Liver (tissue), 9 donors: ENCODE results near the gene OR5H1. TPM values are rescaled to one million over a fixed set of nuclear protein-coding genes. Genes with fewer than 3 reads are reported as not detected.

Experiments used
- DNase-seq: peaks from one replicate; pipeline ENCODE4 v3.0.0-alpha.2; 2017; ENCODE audit warnings: low spot score
- H3K27ac ChIP-seq, 2 donors: one replicate each; pipeline ENCODE4 v1.7.0; 2013; ENCODE audit warnings: inconsistent platforms in 2 of 2, low read length in 2 of 2, control low read depth in 1 of 2, low read depth in 1 of 2, mild to moderate bottlenecking in 1 of 2
- H3K27me3 ChIP-seq, 4 donors: one replicate each; pipeline versions ENCODE4 v1.6.1 to v1.7.0; 2013; ENCODE audit warnings: low read length in 3 of 4, inconsistent platforms in 1 of 4, mild to moderate bottlenecking in 1 of 4, moderate library complexity in 1 of 4; ENCODE audit not compliant: control insufficient read depth in 4 of 4, insufficient read depth in 4 of 4
- H3K36me3 ChIP-seq, 4 donors: one replicate each; pipeline versions ENCODE4 v1.6.1 to v1.7.0; 2013; ENCODE audit warnings: low read length in 3 of 4, mild to moderate bottlenecking in 3 of 4, low read depth in 1 of 4, moderate library complexity in 1 of 4; ENCODE audit not compliant: control insufficient read depth in 4 of 4, insufficient read depth in 3 of 4
- H3K4me1 ChIP-seq, 4 donors: one replicate each; pipeline versions ENCODE4 v1.6.1 to v1.7.0; 2013; ENCODE audit warnings: low read length in 3 of 4, mild to moderate bottlenecking in 3 of 4, moderate library complexity in 1 of 4; ENCODE audit not compliant: control insufficient read depth in 4 of 4, insufficient read depth in 4 of 4
- H3K4me3 ChIP-seq, 3 donors: one replicate each; pipeline versions ENCODE4 v1.6.1 to v1.7.0; 2013; ENCODE audit warnings: low read length in 3 of 3, control low read depth in 1 of 3, low read depth in 1 of 3, mild to moderate bottlenecking in 1 of 3
- H3K9ac ChIP-seq, 2 donors: one replicate each; pipeline ENCODE4 v1.7.0; 2013; ENCODE audit warnings: low read length in 2 of 2, mild to moderate bottlenecking in 2 of 2, moderate library complexity in 2 of 2, control low read depth in 1 of 2, low read depth in 1 of 2
- H3K9me3 ChIP-seq, 4 donors: one replicate each; pipeline versions ENCODE4 v1.6.1 to v1.7.0; 2013; ENCODE audit warnings: low read length in 3 of 4; ENCODE audit not compliant: control insufficient read depth in 4 of 4
- EGR1 ChIP-seq, 2 donors: IDR thresholded peaks; 2 replicates each; pipeline ENCODE4 v1.6.1; 2016 to 2018; ENCODE audit warnings: antibody characterized with exemption in 2 of 2, low read depth in 2 of 2
- FOXA1 ChIP-seq: IDR thresholded peaks from 2 replicates; pipeline ENCODE4 v1.6.1; 2016; ENCODE audit warnings: antibody characterized with exemption
- FOXA2 ChIP-seq: IDR thresholded peaks from 2 replicates; pipeline ENCODE4 v1.6.1; 2016; ENCODE audit warnings: antibody characterized with exemption
- GABPA ChIP-seq, 2 donors: IDR thresholded peaks in 1 of 2; conservative IDR thresholded peaks in 1 of 2; 2 replicates each; pipeline ENCODE4 v1.6.1; 2016; ENCODE audit warnings: antibody characterized with exemption in 2 of 2, mild to moderate bottlenecking in 1 of 2, moderate library complexity in 1 of 2
- HNF4A ChIP-seq, 2 donors: conservative IDR thresholded peaks; 2 replicates each; pipeline ENCODE4 v1.6.1; 2016; ENCODE audit warnings: antibody characterized with exemption in 2 of 2, mild to moderate bottlenecking in 2 of 2
- HNF4G ChIP-seq: IDR thresholded peaks from 2 replicates; pipeline ENCODE4 v1.6.1; 2016; ENCODE audit warnings: antibody characterized with exemption
- JUND ChIP-seq, 2 donors: IDR thresholded peaks; 2 replicates each; pipeline ENCODE4 v1.6.1; 2016; ENCODE audit warnings: antibody characterized with exemption in 2 of 2
- NR2F2 ChIP-seq: IDR thresholded peaks from 2 replicates; pipeline ENCODE4 v1.6.1; 2016; ENCODE audit warnings: antibody characterized with exemption
- RAD21 ChIP-seq, 2 donors: IDR thresholded peaks; 2 replicates each; pipeline ENCODE4 v1.6.1; 2016; ENCODE audit warnings: antibody characterized with exemption in 2 of 2, mild to moderate bottlenecking in 2 of 2
- REST ChIP-seq: IDR thresholded peaks from 2 replicates; pipeline ENCODE4 v1.6.1; 2016; ENCODE audit warnings: antibody characterized with exemption, mild to moderate bottlenecking
- RXRA ChIP-seq, 2 donors: IDR thresholded peaks; 2 replicates each; pipeline ENCODE4 v1.6.1; 2017 to 2018; ENCODE audit warnings: antibody characterized with exemption in 2 of 2, mild to moderate bottlenecking in 1 of 2
- SP1 ChIP-seq: IDR thresholded peaks from 2 replicates; pipeline ENCODE4 v1.6.1; 2018; ENCODE audit warnings: antibody characterized with exemption, mild to moderate bottlenecking
- TAF1 ChIP-seq: conservative IDR thresholded peaks from 2 replicates; pipeline ENCODE4 v1.6.1; 2016; ENCODE audit warnings: antibody characterized with exemption, mild to moderate bottlenecking
- WGBS: extraction: QIAGEN DNeasy Blood & Tissue Kit; methylation state at CpG from one replicate; pipeline ENCODE4 v1.1.7; 2013; 5-methylcytosine and 5-hydroxymethylcytosine counted together
- polyA plus RNA-seq, 2 donors: library from polyadenylated mRNA; stranded (reverse) in 1 of 2; unstranded in 1 of 2; fragments of 200-250 nt in 1 of 2; fragments of >200 nt in 1 of 2; fragmentation: Nextera tagmentation in 1 of 2; extraction: Ambion mirVana in 1 of 2; gene quantifications; one replicate each; pipeline versions ENCODE4 v1.2.1 to v1.2.3, GENCODE V29; 2013 to 2015
- total RNA-seq, 2 donors: library from RNA; depleted of rRNA; stranded (reverse); fragments of >200 nt; gene quantifications; one replicate each; pipeline ENCODE4 v1.2.3, GENCODE V29; 2014
- TF ChIP-seq, protein P1 (sequence below): fragments of 150-350 bp; IDR thresholded peaks from 2 replicates; pipeline ENCODE4 v1.5.1; 2017; ENCODE audit warnings: improper control_type of control experiment, low read depth, low read length; ENCODE audit not compliant: missing input control
- TF ChIP-seq, protein P2 (sequence below): IDR thresholded peaks from 2 replicates; pipeline ENCODE4 v1.6.1; 2016; ENCODE audit warnings: antibody characterized with exemption
- TF ChIP-seq, protein P3 (sequence below): IDR thresholded peaks from 2 replicates; pipeline ENCODE4 v1.6.1; 2016; ENCODE audit warnings: antibody characterized with exemption
- TF ChIP-seq, protein P4 (sequence below): IDR thresholded peaks from 2 replicates; pipeline ENCODE4 v1.6.1; 2016; ENCODE audit warnings: antibody characterized with exemption
- donor health status: healthy.
- donor health status: healthy.
- donor health status: healthy.
- donor health status: healthy.
- donor health status: healthy.

OR5H1 gene
- total and polyA plus RNA-seq, 4 donors = not detected

DNA sequence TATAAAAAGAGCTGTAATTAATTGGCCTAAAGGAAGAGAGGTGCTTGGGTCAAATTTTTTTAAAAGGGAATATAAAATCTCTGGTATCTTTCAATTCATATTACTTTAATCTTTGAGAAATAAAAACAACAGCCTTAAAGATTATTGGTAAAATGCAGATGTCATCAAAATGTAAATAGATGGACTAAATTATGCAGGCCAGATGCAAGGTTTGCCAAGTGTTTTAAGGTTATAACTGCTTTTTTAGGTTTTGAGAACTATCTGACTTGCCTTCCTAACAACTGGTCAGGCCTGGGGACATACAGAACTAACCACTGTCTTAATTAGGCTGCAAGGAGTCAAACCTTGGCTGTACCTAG is 20.0 kb upstream of the OR5H1 start:
- peaks cover 0 to 3% (median 0%) of the 10 kb centered on the region in 4 donors for H3K27me3 ChIP-seq
- no peak overlapping the region for H3K27ac ChIP-seq
- H3K9ac ChIP-seq = no peak overlapping the region
- no peak for DNase-seq
- no peaks in the 10 kb centered on the region for H3K36me3 ChIP-seq
- TF ChIP-seq, protein P1, sequence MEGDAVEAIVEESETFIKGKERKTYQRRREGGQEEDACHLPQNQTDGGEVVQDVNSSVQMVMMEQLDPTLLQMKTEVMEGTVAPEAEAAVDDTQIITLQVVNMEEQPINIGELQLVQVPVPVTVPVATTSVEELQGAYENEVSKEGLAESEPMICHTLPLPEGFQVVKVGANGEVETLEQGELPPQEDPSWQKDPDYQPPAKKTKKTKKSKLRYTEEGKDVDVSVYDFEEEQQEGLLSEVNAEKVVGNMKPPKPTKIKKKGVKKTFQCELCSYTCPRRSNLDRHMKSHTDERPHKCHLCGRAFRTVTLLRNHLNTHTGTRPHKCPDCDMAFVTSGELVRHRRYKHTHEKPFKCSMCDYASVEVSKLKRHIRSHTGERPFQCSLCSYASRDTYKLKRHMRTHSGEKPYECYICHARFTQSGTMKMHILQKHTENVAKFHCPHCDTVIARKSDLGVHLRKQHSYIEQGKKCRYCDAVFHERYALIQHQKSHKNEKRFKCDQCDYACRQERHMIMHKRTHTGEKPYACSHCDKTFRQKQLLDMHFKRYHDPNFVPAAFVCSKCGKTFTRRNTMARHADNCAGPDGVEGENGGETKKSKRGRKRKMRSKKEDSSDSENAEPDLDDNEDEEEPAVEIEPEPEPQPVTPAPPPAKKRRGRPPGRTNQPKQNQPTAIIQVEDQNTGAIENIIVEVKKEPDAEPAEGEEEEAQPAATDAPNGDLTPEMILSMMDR = no peak
- no peak for TF ChIP-seq HNF4G
- no peak for TF ChIP-seq RAD21 (IDR thresholded peaks at IDR 0.05)
- TF ChIP-seq REST = no peak
- TF ChIP-seq HNF4A (conservative IDR thresholded peaks at IDR 0.05) = no peak
- no peak for TF ChIP-seq RXRA (IDR thresholded peaks at IDR 0.05)
- TF ChIP-seq, protein P2, sequence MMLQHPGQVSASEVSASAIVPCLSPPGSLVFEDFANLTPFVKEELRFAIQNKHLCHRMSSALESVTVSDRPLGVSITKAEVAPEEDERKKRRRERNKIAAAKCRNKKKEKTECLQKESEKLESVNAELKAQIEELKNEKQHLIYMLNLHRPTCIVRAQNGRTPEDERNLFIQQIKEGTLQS = no peak
- TF ChIP-seq, protein P3, sequence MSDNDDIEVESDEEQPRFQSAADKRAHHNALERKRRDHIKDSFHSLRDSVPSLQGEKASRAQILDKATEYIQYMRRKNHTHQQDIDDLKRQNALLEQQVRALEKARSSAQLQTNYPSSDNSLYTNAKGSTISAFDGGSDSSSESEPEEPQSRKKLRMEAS = no peak
- TF ChIP-seq TAF1 = no peak
- TF ChIP-seq GABPA (IDR thresholded peaks at IDR 0.05 in 1 of 2, conservative IDR thresholded peaks at IDR 0.05 in 1 of 2) = no peak
- TF ChIP-seq NR2F2 = no peak
- no peak for TF ChIP-seq SP1
- TF ChIP-seq FOXA2 = no peak
- TF ChIP-seq JUND (IDR thresholded peaks at IDR 0.05) = no peak
- TF ChIP-seq, protein P4, sequence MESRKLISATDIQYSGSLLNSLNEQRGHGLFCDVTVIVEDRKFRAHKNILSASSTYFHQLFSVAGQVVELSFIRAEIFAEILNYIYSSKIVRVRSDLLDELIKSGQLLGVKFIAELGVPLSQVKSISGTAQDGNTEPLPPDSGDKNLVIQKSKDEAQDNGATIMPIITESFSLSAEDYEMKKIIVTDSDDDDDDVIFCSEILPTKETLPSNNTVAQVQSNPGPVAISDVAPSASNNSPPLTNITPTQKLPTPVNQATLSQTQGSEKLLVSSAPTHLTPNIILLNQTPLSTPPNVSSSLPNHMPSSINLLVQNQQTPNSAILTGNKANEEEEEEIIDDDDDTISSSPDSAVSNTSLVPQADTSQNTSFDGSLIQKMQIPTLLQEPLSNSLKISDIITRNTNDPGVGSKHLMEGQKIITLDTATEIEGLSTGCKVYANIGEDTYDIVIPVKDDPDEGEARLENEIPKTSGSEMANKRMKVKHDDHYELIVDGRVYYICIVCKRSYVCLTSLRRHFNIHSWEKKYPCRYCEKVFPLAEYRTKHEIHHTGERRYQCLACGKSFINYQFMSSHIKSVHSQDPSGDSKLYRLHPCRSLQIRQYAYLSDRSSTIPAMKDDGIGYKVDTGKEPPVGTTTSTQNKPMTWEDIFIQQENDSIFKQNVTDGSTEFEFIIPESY = no peak
- no peak for TF ChIP-seq FOXA1
- TF ChIP-seq EGR1 (IDR thresholded peaks at IDR 0.05; ENCODE audit: low read depth in 2 of 2) = no peak
- no peak overlapping the region for H3K4me3 ChIP-seq
- H3K9me3 ChIP-seq = peaks cover 4 to 35% (median 8%) of the 10 kb centered on the region in 4 donors
- H3K4me1 ChIP-seq = no peaks in the 10 kb centered on the region

DNA sequence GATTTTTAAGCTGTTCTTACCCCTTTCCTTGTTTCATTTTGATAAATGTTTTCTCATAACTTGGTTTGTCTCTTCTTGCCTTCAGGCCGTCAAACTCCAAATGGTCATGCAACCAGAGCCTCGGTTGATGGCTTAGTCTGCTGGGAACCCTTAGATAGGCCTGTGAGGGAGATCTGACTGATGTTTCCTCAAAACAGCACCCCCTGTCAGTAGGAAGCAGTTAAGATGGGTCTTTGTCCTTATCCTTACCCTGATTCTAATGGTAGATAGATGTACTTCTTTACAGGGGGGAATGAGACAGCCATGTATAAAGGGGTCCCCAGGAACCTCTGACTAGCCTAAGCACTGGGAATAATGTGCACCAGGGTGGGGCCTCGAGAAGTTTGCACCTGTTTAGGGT is 16.3 kb upstream of the OR5H1 start:
- Histone ChIP-seq H3K9ac (no peak overlapping the region), H3K27ac (no peak overlapping the region), H3K36me3 (no peaks in the 10 kb centered on the region), H3K4me3 (no peak overlapping the region), H3K9me3 (peaks cover 5 to 32% (median 8%) of the 10 kb centered on the region in 4 donors), H3K27me3 (peaks cover 0 to 4% (median 0%) of the 10 kb centered on the region in 4 donors), H3K4me1 (no peaks in the 10 kb centered on the region)
- 54% methylated on average over 3 of the region's 3 CpGs for WGBS
- TF ChIP-seq HNF4A (conservative IDR thresholded peaks at IDR 0.05) (no peak), RXRA (IDR thresholded peaks at IDR 0.05) (no peak)
- TF ChIP-seq, protein P2 = no peak
- TF ChIP-seq, protein P1 = no peak
- no peak for DNase-seq
